GM20000 (cell line): Measurements from ENCODE around the gene BCLAF1.

Experiments
- DNase-seq: peaks from one replicate; pipeline ENCODE4 v3.0.0; 2012; ENCODE audit warnings: low spot score
- CTCF ChIP-seq: IDR thresholded peaks from 2 replicates; pipeline ENCODE4 v1.5.1; 2012; ENCODE audit warnings: mild to moderate bottlenecking, control low read depth; ENCODE audit errors: extremely low read depth, missing control alignments

The BCLAF1 gene

GRCh38 chr6:136244061-136244616, 45.5 kb downstream of the BCLAF1 start:
- no peak for TF ChIP-seq CTCF
- no peak for DNase-seq

GRCh38 chr6:136236466-136237293, 53.0 kb downstream of the BCLAF1 start:
- no peak for DNase-seq
- TF ChIP-seq CTCF: no peak

GRCh38 chr6:136235233-136235564, 54.4 kb downstream of the BCLAF1 start:
- DNase-seq: no peak
- no peak for TF ChIP-seq CTCF

GRCh38 chr6:136232701-136233100, 56.9 kb downstream of the BCLAF1 start:
- no peak for DNase-seq
- TF ChIP-seq CTCF: no peak

- no peak for DNase-seq
- TF ChIP-seq CTCF: no peak
Measured at GRCh38 chr6:136230219-136230853, 59.3 kb downstream of the BCLAF1 start.

- DNase-seq: no peak
- no peak for TF ChIP-seq CTCF
Measured at GRCh38 chr6:136228814-136229213, 60.8 kb downstream of the BCLAF1 start.

- no peak for TF ChIP-seq CTCF
- DNase-seq: no peak
Measured at GRCh38 chr6:136226674-136227377, 62.8 kb downstream of the BCLAF1 start.
